Measurements from ENCODE around the gene PSTK.

GRCh38 chr10:122954731-122955050 is 25.5 kb upstream of the PSTK start:
- TF ChIP-seq POLR2A (IDR thresholded peaks at IDR 0.05), result no peak
- TF ChIP-seq, protein P1, sequence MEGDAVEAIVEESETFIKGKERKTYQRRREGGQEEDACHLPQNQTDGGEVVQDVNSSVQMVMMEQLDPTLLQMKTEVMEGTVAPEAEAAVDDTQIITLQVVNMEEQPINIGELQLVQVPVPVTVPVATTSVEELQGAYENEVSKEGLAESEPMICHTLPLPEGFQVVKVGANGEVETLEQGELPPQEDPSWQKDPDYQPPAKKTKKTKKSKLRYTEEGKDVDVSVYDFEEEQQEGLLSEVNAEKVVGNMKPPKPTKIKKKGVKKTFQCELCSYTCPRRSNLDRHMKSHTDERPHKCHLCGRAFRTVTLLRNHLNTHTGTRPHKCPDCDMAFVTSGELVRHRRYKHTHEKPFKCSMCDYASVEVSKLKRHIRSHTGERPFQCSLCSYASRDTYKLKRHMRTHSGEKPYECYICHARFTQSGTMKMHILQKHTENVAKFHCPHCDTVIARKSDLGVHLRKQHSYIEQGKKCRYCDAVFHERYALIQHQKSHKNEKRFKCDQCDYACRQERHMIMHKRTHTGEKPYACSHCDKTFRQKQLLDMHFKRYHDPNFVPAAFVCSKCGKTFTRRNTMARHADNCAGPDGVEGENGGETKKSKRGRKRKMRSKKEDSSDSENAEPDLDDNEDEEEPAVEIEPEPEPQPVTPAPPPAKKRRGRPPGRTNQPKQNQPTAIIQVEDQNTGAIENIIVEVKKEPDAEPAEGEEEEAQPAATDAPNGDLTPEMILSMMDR (IDR thresholded peaks at IDR 0.05), result no peak
